Measurements from ENCODE around the gene BTBD16. TPM values are rescaled to one million over a fixed set of nuclear protein-coding genes. Genes with fewer than 3 reads are reported as not detected.

The BTBD16 gene
- total RNA-seq, 2 donors from 2014 or later: 0.62 TPM; not detected in 1

DNA sequence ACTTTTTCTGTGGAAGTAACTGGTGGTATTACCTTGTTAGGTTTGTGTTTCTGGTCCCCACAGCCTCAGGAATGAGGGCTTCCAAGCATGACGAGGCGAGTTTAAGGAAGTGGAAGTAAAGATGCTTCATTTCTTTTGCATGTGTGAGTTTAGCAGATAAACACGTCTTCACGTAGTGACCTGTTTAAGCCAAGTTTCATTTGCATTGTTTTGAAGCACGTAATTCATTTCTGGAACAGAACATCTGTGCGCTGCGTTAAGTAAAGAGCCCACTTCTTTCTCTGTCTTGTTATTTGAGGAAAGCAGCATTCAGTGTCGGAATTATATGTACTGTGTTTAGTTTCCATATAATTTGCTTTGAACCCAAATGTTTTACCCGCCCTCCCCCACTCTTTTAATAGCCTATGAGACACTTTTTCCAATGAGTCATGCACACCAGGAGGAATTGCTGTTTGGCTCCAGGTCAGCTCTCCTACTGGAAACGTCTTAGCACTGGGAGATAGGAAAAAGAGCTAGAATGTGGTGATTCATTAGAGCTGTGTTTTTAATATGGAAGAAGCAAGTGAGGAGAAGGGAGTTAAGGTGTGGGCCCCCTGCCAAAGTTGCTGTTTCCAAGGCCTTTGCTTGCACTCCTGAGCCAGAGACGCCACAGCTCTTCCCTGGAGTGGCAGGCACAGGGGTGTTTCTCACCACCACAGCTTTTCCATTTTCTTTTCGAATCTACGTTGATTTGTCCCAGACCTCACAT lies 36.7 kb downstream of the BTBD16 start:
- WGBS: 16% methylated on average over 13 of the region's 13 CpGs
- intact Hi-C loops (cut with DNase I): no loop called here
- H3K9me3 ChIP-seq: no peaks in the 10 kb centered on the region

DNA sequence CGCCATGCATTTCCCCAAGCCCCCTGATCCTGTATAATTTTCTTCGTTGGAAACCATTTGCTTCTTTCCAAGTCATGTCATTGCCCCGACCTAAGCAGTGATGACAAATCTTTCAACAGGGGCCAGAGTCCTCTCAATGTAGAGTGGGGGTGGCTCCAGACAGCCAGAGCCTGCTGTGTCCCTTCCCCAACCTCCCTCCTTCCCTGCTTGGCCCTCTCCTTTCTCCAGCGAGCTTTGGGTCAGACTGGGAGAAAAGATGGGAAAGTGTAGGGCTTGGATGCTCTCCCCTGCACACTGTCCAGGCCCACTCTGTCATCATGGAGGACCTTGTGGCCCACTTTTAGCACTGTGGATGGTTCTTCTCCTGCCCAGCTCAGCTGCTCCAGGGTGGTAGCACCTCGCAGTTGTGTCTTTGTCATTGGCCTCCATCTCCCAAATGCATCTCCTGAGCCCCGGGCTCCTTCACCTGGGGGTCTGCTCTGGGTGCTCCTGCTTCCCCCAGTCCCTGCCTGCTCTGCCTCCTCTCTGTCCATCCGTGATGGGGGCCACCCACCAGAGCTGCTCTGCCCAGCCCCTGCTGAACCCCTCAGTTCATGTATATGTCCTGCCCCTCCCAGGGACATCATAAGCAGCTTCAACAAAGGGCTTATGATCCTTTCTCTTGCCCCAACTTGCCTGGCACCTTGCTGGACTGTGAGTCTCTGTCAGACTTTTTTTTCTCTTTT lies 37.5 kb downstream of the BTBD16 start:
- TF ChIP-seq POLR2A (IDR thresholded peaks at IDR 0.05) (no peak), POLR2AphosphoS5 (IDR thresholded peaks at IDR 0.05) (no peak)
- TF ChIP-seq, protein P1, sequence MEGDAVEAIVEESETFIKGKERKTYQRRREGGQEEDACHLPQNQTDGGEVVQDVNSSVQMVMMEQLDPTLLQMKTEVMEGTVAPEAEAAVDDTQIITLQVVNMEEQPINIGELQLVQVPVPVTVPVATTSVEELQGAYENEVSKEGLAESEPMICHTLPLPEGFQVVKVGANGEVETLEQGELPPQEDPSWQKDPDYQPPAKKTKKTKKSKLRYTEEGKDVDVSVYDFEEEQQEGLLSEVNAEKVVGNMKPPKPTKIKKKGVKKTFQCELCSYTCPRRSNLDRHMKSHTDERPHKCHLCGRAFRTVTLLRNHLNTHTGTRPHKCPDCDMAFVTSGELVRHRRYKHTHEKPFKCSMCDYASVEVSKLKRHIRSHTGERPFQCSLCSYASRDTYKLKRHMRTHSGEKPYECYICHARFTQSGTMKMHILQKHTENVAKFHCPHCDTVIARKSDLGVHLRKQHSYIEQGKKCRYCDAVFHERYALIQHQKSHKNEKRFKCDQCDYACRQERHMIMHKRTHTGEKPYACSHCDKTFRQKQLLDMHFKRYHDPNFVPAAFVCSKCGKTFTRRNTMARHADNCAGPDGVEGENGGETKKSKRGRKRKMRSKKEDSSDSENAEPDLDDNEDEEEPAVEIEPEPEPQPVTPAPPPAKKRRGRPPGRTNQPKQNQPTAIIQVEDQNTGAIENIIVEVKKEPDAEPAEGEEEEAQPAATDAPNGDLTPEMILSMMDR (IDR thresholded peaks at IDR 0.05): no peak
- H3K27ac ChIP-seq: peak overlapping the region; percentile 61 to 64
- WGBS: 80% methylated on average over 7 of the region's 7 CpGs
- H3K4me3 ChIP-seq: no peak overlapping the region
- H3K9me3 ChIP-seq: no peaks in the 10 kb centered on the region
- no peaks in the 10 kb centered on the region for H3K27me3 ChIP-seq (replicated peaks; ENCODE audit: insufficient read depth)
- DNase-seq (ENCODE audit: low spot score): no peak
- no peaks in the 10 kb centered on the region for H3K36me3 ChIP-seq
- intact Hi-C loops (cut with DNase I): no loop called here
- H3K4me1 ChIP-seq (replicated peaks): no peaks in the 10 kb centered on the region

More for the DNA sequence above, 36.7 kb downstream of the BTBD16 start:
- H3K4me3 ChIP-seq: no peak overlapping the region
- no peaks in the 10 kb centered on the region for H3K4me1 ChIP-seq (replicated peaks)
- H3K27ac ChIP-seq: peak overlapping the region; percentile 61 to 64
- H3K36me3 ChIP-seq: no peaks in the 10 kb centered on the region
- no peaks in the 10 kb centered on the region for H3K27me3 ChIP-seq (replicated peaks; ENCODE audit: insufficient read depth)
- TF ChIP-seq POLR2A (IDR thresholded peaks at IDR 0.05) (no peak), POLR2AphosphoS5 (IDR thresholded peaks at IDR 0.05) (peak; percentile 86)
- TF ChIP-seq, protein P1 (IDR thresholded peaks at IDR 0.05): no peak
- peak; percentile 57 for DNase-seq (ENCODE audit: low spot score)

DNA sequence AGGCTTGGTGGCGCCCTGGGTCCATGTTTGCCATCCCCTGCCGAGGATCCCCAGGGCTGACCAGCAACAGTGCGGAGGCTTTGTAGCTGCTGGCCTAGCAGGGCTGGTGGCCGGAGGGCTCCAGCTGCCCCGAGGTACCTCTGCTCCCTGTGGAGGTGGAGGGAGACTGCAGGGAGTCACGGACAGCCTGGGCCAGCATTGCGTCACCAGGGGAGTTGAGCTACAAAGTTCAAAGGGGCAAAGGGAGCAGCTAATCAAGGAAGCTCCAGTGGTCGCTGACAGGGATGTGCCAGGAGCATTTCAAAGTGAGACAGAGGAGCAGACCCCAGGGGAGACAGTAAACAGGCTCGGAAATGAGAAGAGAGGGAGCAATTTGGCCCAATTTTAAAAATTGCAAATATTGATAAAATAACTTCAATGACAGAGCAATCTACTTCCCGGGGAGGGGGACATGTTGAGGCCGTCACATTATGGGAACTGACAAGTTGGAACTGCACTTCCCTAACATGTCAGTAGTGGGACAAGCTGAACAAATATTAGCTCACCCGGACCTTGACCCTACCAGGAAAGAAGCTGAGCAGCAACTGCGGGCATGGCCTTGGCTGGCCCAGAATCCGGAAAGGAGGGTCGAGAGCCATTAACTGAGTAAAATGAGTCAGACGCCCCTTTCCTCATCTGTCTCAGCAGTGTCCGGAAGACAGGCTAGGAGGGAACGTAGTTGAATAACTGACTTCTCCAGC lies 39.4 kb downstream of the BTBD16 start:
- Histone ChIP-seq H3K4me3 (no peak overlapping the region), H3K27ac (no peak overlapping the region), H3K27me3 (replicated peaks; ENCODE audit: insufficient read depth) (no peaks in the 10 kb centered on the region), H3K4me1 (replicated peaks) (no peaks in the 10 kb centered on the region), H3K9me3 (no peaks in the 10 kb centered on the region), H3K36me3 (no peaks in the 10 kb centered on the region)
- no peak for TF ChIP-seq POLR2A (IDR thresholded peaks at IDR 0.05)
- TF ChIP-seq POLR2AphosphoS5 (IDR thresholded peaks at IDR 0.05): no peak
- TF ChIP-seq, protein P1 (IDR thresholded peaks at IDR 0.05): peak in 1 of 4 experiments; percentile 2
- no peak for DNase-seq (ENCODE audit: low spot score)
- intact Hi-C loops (cut with DNase I): no loop called here
- WGBS: 67% methylated on average over 18 of the region's 18 CpGs

DNA sequence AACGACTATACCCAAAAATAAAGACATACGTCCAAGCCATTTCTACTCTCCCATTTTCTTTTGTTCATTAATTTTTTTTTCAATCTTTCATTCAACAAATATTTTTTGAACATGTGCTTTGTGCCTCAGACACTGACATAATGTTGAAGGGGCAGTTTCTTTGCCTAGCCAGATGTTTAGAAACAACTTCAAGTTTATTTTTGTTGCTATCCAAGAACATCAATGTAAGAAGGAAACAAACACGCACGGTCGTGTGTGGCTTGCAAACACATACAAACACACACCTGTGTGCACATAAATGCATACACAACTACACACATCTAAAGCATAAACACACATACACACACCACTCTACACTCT lies 39.9 kb downstream of the BTBD16 start:
- WGBS: 82% methylated on average over 5 of the region's 5 CpGs
- no peaks in the 10 kb centered on the region for H3K9me3 ChIP-seq
- no peak overlapping the region for H3K4me3 ChIP-seq
- no peak for DNase-seq (ENCODE audit: low spot score)
- intact Hi-C loops (cut with DNase I): no loop called here
- H3K27ac ChIP-seq: no peak overlapping the region
- no peak for TF ChIP-seq POLR2AphosphoS5 (IDR thresholded peaks at IDR 0.05)
- TF ChIP-seq POLR2A (IDR thresholded peaks at IDR 0.05): no peak
- H3K36me3 ChIP-seq: no peaks in the 10 kb centered on the region
- H3K4me1 ChIP-seq (replicated peaks): no peaks in the 10 kb centered on the region
- H3K27me3 ChIP-seq (replicated peaks; ENCODE audit: insufficient read depth): no peaks in the 10 kb centered on the region

DNA sequence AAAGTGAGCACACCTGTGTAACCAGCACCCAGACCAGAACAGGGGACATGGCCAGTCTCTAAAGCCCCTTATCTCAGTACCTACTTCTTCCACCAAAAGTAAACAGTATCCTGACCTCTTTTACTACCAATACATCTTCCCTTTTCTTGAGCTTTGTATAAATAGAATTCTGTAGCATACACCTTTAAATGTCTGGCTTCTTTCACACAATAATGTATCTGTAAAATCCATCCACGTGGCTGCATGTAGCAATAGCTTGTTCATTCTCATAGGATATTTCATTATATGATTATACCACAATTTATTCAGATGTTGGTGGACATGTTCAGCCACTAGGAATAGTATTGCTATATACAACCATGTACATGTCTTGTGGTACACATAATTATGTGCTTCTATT lies 40.6 kb downstream of the BTBD16 start:
- no peak overlapping the region for H3K4me3 ChIP-seq
- no peak for DNase-seq (ENCODE audit: low spot score)
- H3K9me3 ChIP-seq: no peaks in the 10 kb centered on the region
- no peaks in the 10 kb centered on the region for H3K4me1 ChIP-seq (replicated peaks)
- no peak for TF ChIP-seq POLR2AphosphoS5 (IDR thresholded peaks at IDR 0.05)
- TF ChIP-seq, protein P1 (IDR thresholded peaks at IDR 0.05): no peak
- 48% methylated on average over 1 of the region's 1 CpG for WGBS
- H3K27me3 ChIP-seq (replicated peaks; ENCODE audit: insufficient read depth): no peaks in the 10 kb centered on the region
- H3K36me3 ChIP-seq: no peaks in the 10 kb centered on the region
- intact Hi-C loops (cut with DNase I): no loop called here
- no peak overlapping the region for H3K27ac ChIP-seq

Measured in prostate gland (tissue), 2 donors.